ENCODE data around the gene AGBL4. TPM values are rescaled to one million over a fixed set of nuclear protein-coding genes. Genes with fewer than 3 reads are reported as not detected.

The AGBL4 gene
- total and polyA plus RNA-seq, 2 of the 4 experiments (the other 2 are of a cell fraction) = not detected

- Histone ChIP-seq H3K18ac (ENCODE audit: low read depth, low read length) (no peak overlapping the region), H3K9me1 (ENCODE audit: insufficient read depth, low read length) (no peaks in the 10 kb centered on the region), H2BK120ac (ENCODE audit: low read depth, low read length) (no peak overlapping the region), H3K4ac (ENCODE audit: low read depth, low read length) (no peak overlapping the region), H4K5ac (ENCODE audit: low read depth, low read length) (no peak overlapping the region), H3K4me3 (ENCODE audit: insufficient read depth, low read depth, low read length) (no peak overlapping the region), H4K91ac (ENCODE audit: insufficient read depth, low read depth, low read length) (no peak overlapping the region), H4K20me1 (ENCODE audit: insufficient read depth, low read length) (no peaks in the 10 kb centered on the region), H3K9ac (ENCODE audit: low read depth, low read length) (no peak overlapping the region), H3K27ac (ENCODE audit: insufficient read depth, low read length) (no peak overlapping the region), H2BK15ac (ENCODE audit: low read depth, low read length) (no peak overlapping the region), H3K79me1 (ENCODE audit: low read depth in 1 of 2, low read length in 2 of 2) (no peaks in the 10 kb centered on the region), H2BK20ac (ENCODE audit: low read depth, low read length) (no peak overlapping the region), H2AFZ (replicated peaks; ENCODE audit: low read length, poor library complexity) (no peak overlapping the region), H3K9me3 (ENCODE audit: control insufficient read depth, insufficient read depth, low read length) (peaks cover 6% of the 10 kb centered on the region), H3K4me1 (ENCODE audit: control insufficient read depth, insufficient read depth, low read length) (no peaks in the 10 kb centered on the region), H3K23ac (ENCODE audit: low read depth, low read length) (no peak overlapping the region), H3K4me2 (ENCODE audit: low read depth, low read length) (no peak overlapping the region), H2AK9ac (replicated peaks; ENCODE audit: low read depth, low read length, poor library complexity) (no peak overlapping the region), H3K27me3 (ENCODE audit: control insufficient read depth, insufficient read depth, low read length) (no peaks in the 10 kb centered on the region), H3K14ac (replicated peaks; ENCODE audit: low read depth, low read length) (no peak overlapping the region), H2AK5ac (ENCODE audit: low read depth, low read length) (no peak overlapping the region), H2BK5ac (ENCODE audit: low read depth, low read length, poor library complexity, severe bottlenecking) (no peak overlapping the region), H4K8ac (ENCODE audit: low read depth in 2 of 2, low read length in 2 of 2) (no peak overlapping the region), H3K36me3 (ENCODE audit: control insufficient read depth, insufficient read depth, low read length) (no peaks in the 10 kb centered on the region), H3K56ac (ENCODE audit: extremely low read depth, insufficient read depth, low read length) (no peak overlapping the region)
- no peak for TF ChIP-seq FOS (IDR thresholded peaks at IDR 0.05; ENCODE audit: low read depth, low read length)
- TF ChIP-seq ELK1 (IDR thresholded peaks at IDR 0.05; ENCODE audit: borderline replicate concordance, low read depth, low read length) = no peak
- no peak for TF ChIP-seq BHLHE40 (IDR thresholded peaks at IDR 0.05; ENCODE audit: low read depth, low read length)
- no peak for TF ChIP-seq USF2 (IDR thresholded peaks at IDR 0.05; ENCODE audit: low read depth, low read length)
- TF ChIP-seq MAFK (IDR thresholded peaks at IDR 0.05; ENCODE audit: low read depth, low read length) = no peak
- no peak for TF ChIP-seq CHD1 (IDR thresholded peaks at IDR 0.05; ENCODE audit: low read depth, low read length)
- TF ChIP-seq MXI1 (IDR thresholded peaks at IDR 0.05; ENCODE audit: borderline replicate concordance, low read depth, low read length) = no peak
- DNase-seq (no peak), ATAC-seq (ENCODE audit: low read depth) (no peak)
- dilution Hi-C loops (cut with HindIII; ENCODE audit: low sequenced_read_pairs, unreplicated experiment) = no loop called here
- CTCF ChIA-PET = no interaction called here
- WGBS, 2 experiments (ENCODE audit: extremely low coverage in 2 of 2, insufficient read length in 1 of 2) = 67% methylated on average over 2 of the region's 7 CpGs; no CpG with 5 or more reads in 1 of the 2 experiments
- intact Hi-C loops (cut with micrococcal nuclease) = no loop called here
- POLR2A ChIA-PET (ENCODE audit: unreplicated experiment) = no interaction called here
- in situ Hi-C loops (cut with MboI; ENCODE audit: low sequenced_read_pairs) = no loop called here
- BruUV-seq (replicated peaks) = no TSS peak
These were observed 659.1 kb downstream of the AGBL4 start for GRCh38 chr1:49364676-49365075.
